IMR-90 (cell line): ENCODE measurements around the gene CDO1.

ENCODE experiments used
- CTCF ChIP-seq: conservative IDR thresholded peaks from 2 replicates; pipeline ENCODE4 v1.5.1; 2012; ENCODE audit warnings: mild to moderate bottlenecking, low read depth, low read length, improper control_type of control experiment
- FOS ChIP-seq: fragments of 150-350 bp; IDR thresholded peaks from 2 replicates; pipeline ENCODE4 v1.6.1; 2016; ENCODE audit warnings: low read depth, low read length
- MAFK ChIP-seq: IDR thresholded peaks from 2 replicates; pipeline ENCODE4 v1.6.1; 2012; ENCODE audit warnings: low read depth, low read length, improper control_type of control experiment
- MAZ ChIP-seq: IDR thresholded peaks from 2 replicates; pipeline ENCODE4 v1.6.1; 2012; ENCODE audit warnings: low read depth, mild to moderate bottlenecking, low read length, improper control_type of control experiment, moderate library complexity, borderline replicate concordance
- MXI1 ChIP-seq: IDR thresholded peaks from 2 replicates; pipeline ENCODE4 v1.6.1; 2012; ENCODE audit warnings: low read depth, mild to moderate bottlenecking, low read length, moderate library complexity, borderline replicate concordance
- NFE2L2 ChIP-seq: fragments of 150-350 bp; IDR thresholded peaks from 2 replicates; pipeline ENCODE4 v1.6.1; 2016; ENCODE audit warnings: low read depth, mild to moderate bottlenecking, low read length
- POLR2A ChIP-seq: IDR thresholded peaks from 2 replicates; pipeline ENCODE4 v1.6.1; 2012; ENCODE audit warnings: mild to moderate bottlenecking, low read depth, low read length
- RAD21 ChIP-seq: IDR thresholded peaks from 2 replicates; pipeline ENCODE4 v1.6.1; 2012; ENCODE audit warnings: low read length, improper control_type of control experiment
- RFX5 ChIP-seq: IDR thresholded peaks from 2 replicates; pipeline ENCODE4 v1.8.0; 2012; ENCODE audit warnings: low read depth, mild to moderate bottlenecking, low read length, moderate library complexity
- SMC3 ChIP-seq: fragments of 150-350 bp; IDR thresholded peaks from 2 replicates; pipeline ENCODE4 v1.6.1; 2016; ENCODE audit warnings: low read depth, mild to moderate bottlenecking, antibody characterized with exemption, low read length, moderate library complexity
- TF ChIP-seq, protein P1 (sequence below): fragments of 150-350 bp; IDR thresholded peaks from 2 replicates; pipeline ENCODE4 v1.6.1; 2017; ENCODE audit warnings: mild to moderate bottlenecking, antibody characterized with exemption, low read length, low read depth
- TF ChIP-seq, protein P2 (sequence below): fragments of 150-350 bp; IDR thresholded peaks from 2 replicates; pipeline ENCODE4 v1.6.1; 2016; ENCODE audit warnings: low read depth, mild to moderate bottlenecking, low read length, moderate library complexity, borderline replicate concordance

DNA sequence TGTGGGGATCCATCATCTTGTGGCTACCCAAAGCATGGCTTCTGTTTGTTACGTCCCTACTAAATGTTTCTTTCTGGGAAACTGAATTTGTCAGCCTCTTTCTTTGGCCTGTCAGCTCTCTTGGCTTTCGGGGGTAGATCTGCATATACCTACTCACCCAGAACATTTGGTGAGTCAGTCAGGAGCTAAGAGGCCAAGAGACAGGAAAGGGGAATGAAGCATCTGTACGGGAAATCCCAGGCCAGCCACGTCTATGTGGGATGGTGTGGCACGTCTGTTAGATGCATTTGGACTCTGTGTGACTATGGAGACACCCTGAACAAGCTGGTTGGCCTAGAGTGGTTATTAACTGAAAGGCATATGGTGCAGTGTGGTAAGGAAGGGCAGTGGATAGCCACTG, 58.1 kb downstream of the CDO1 start:
- TF ChIP-seq CTCF, result no peak
- TF ChIP-seq POLR2A, result no peak
- TF ChIP-seq SMC3, result no peak
- no peak for TF ChIP-seq MXI1
- TF ChIP-seq MAFK, result no peak
- no peak for TF ChIP-seq RAD21
- TF ChIP-seq, protein P1, sequence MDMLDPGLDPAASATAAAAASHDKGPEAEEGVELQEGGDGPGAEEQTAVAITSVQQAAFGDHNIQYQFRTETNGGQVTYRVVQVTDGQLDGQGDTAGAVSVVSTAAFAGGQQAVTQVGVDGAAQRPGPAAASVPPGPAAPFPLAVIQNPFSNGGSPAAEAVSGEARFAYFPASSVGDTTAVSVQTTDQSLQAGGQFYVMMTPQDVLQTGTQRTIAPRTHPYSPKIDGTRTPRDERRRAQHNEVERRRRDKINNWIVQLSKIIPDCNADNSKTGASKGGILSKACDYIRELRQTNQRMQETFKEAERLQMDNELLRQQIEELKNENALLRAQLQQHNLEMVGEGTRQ, result no peak
- TF ChIP-seq RFX5, result no peak
- TF ChIP-seq FOS, result no peak
- TF ChIP-seq NFE2L2, result no peak
- TF ChIP-seq, protein P2, sequence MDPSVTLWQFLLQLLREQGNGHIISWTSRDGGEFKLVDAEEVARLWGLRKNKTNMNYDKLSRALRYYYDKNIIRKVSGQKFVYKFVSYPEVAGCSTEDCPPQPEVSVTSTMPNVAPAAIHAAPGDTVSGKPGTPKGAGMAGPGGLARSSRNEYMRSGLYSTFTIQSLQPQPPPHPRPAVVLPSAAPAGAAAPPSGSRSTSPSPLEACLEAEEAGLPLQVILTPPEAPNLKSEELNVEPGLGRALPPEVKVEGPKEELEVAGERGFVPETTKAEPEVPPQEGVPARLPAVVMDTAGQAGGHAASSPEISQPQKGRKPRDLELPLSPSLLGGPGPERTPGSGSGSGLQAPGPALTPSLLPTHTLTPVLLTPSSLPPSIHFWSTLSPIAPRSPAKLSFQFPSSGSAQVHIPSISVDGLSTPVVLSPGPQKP, result no peak
- TF ChIP-seq MAZ, result no peak
